Measurements from ENCODE around the gene MRPS25.
"Not testable (repeated sequence)": the region's sequence is repeated elsewhere in the genome, so short reads cannot be mapped to it uniquely, and the experiment has no call there.

The MRPS25 gene

GRCh38 chr3:15044326-15044725 is 20.8 kb downstream of the MRPS25 start:
- H3K4me3 ChIP-seq (ENCODE audit: low read depth, low read length): no peak overlapping the region

- no peak overlapping the region for H3K4me3 ChIP-seq (ENCODE audit: low read depth, low read length)
Observed at GRCh38 chr3:15043408-15044171, 21.5 kb downstream of the MRPS25 start.

GRCh38 chr3:15042936-15043335 is 22.2 kb downstream of the MRPS25 start:
- H3K4me3 ChIP-seq (ENCODE audit: low read depth, low read length): no peak overlapping the region

- no peak overlapping the region for H3K4me3 ChIP-seq (ENCODE audit: low read depth, low read length)
Observed at GRCh38 chr3:15041950-15042349, 23.2 kb downstream of the MRPS25 start.

GRCh38 chr3:15040844-15041243 is 24.3 kb downstream of the MRPS25 start:
- H3K4me3 ChIP-seq (ENCODE audit: low read depth, low read length): no peak overlapping the region

GRCh38 chr3:15038306-15038705 is 26.8 kb downstream of the MRPS25 start:
- H3K4me3 ChIP-seq (ENCODE audit: low read depth, low read length): no peak overlapping the region

- no peak overlapping the region for H3K4me3 ChIP-seq (ENCODE audit: low read depth, low read length)
Observed at GRCh38 chr3:15033103-15033502, 32.0 kb downstream of the MRPS25 start.

- H3K4me3 ChIP-seq (ENCODE audit: low read depth, low read length): no peak overlapping the region
Observed at GRCh38 chr3:15032650-15033049, 32.5 kb downstream of the MRPS25 start.

GRCh38 chr3:15029625-15030024 is 35.5 kb downstream of the MRPS25 start:
- no peak overlapping the region for H3K4me3 ChIP-seq (ENCODE audit: low read depth, low read length)

GRCh38 chr3:15023719-15024118 is 41.4 kb downstream of the MRPS25 start:
- no peak overlapping the region for H3K4me3 ChIP-seq (ENCODE audit: low read depth, low read length)

- H3K4me3 ChIP-seq (ENCODE audit: low read depth, low read length): no peak overlapping the region
Observed at GRCh38 chr3:15023249-15023648, 41.9 kb downstream of the MRPS25 start.

- H3K4me3 ChIP-seq (ENCODE audit: low read depth, low read length): no peak overlapping the region
Observed at GRCh38 chr3:15017191-15017590, 47.9 kb downstream of the MRPS25 start.

- no peak overlapping the region for H3K4me3 ChIP-seq (ENCODE audit: low read depth, low read length)
Observed at GRCh38 chr3:15015456-15015855, 49.7 kb downstream of the MRPS25 start.

- no peak overlapping the region for H3K4me3 ChIP-seq (ENCODE audit: low read depth, low read length)
Observed at GRCh38 chr3:15014606-15015328, 50.3 kb downstream of the MRPS25 start.

- no peak overlapping the region for H3K4me3 ChIP-seq (ENCODE audit: low read depth, low read length)
Observed at GRCh38 chr3:15011174-15011573, 53.9 kb downstream of the MRPS25 start.

GRCh38 chr3:15010664-15011063 is 54.5 kb downstream of the MRPS25 start:
- no peak overlapping the region for H3K4me3 ChIP-seq (ENCODE audit: low read depth, low read length)

- no peak overlapping the region for H3K4me3 ChIP-seq (ENCODE audit: low read depth, low read length)
Observed at GRCh38 chr3:15009167-15009566, 55.9 kb downstream of the MRPS25 start.

GRCh38 chr3:15007681-15008141 is 57.4 kb downstream of the MRPS25 start:
- no peak overlapping the region for H3K4me3 ChIP-seq (ENCODE audit: low read depth, low read length)

- not testable (repeated sequence) for H3K4me3 ChIP-seq (ENCODE audit: low read depth, low read length)
Observed at GRCh38 chr3:14999182-14999581, 65.9 kb downstream of the MRPS25 start.
